Transverse colon (tissue), 4 donors: ENCODE measurements around the gene SHQ1. TPM values are rescaled to one million over a fixed set of nuclear protein-coding genes. Genes with fewer than 3 reads are reported as not detected.

Source experiments
- DNase-seq: peaks from one replicate; pipeline ENCODE4 v3.0.0-alpha.2; 2019
- H3K27ac ChIP-seq, 4 donors: fragments of 200-600 bp; sonication (generic); 2 replicates each; pipeline ENCODE4 v1.5.1; 2016 to 2018; ENCODE audit warnings: inconsistent platforms in 4 of 4
- H3K27me3 ChIP-seq: fragments of 200-600 bp; sonication (generic); 2 replicates; pipeline ENCODE4 v1.5.1; 2017; ENCODE audit warnings: inconsistent platforms
- H3K36me3 ChIP-seq, 4 donors: fragments of 200-600 bp; sonication (generic); 2 replicates each; pipeline ENCODE4 v1.5.1; 2017 to 2019; ENCODE audit warnings: inconsistent platforms in 4 of 4
- H3K4me1 ChIP-seq, 4 donors: fragments of 200-600 bp; sonication (generic); 2 replicates each; pipeline ENCODE4 v1.5.1; 2017 to 2020; ENCODE audit warnings: inconsistent platforms in 4 of 4
- H3K4me3 ChIP-seq, 4 donors: fragments of 200-600 bp; sonication (generic); 1 replicate in 1 of 4; 2 replicates in 3 of 4; pipeline versions ENCODE4 v1.5.1 to v1.6.1; 2017 to 2019; ENCODE audit warnings: inconsistent platforms in 4 of 4
- H3K9me3 ChIP-seq, 2 donors: fragments of 200-600 bp; sonication (generic); 2 replicates each; pipeline ENCODE4 v1.5.1; 2017 to 2019; ENCODE audit warnings: inconsistent platforms in 2 of 2
- CTCF ChIP-seq, 5 experiments: fragments of 200-600 bp in 3 of 5; fragments of 450-650 bp in 2 of 5; sonication (generic) in 3 of 5; IDR thresholded peaks; 1 replicate in 2 of 5; 2 replicates in 3 of 5; pipeline ENCODE4 v1.5.1; 2016 to 2017; ENCODE audit warnings: antibody characterized with exemption in 5 of 5, inconsistent platforms in 3 of 5, mild to moderate bottlenecking in 2 of 5, moderate library complexity in 1 of 5
- EP300 ChIP-seq: sonication (generic); formaldehyde crosslinking; IDR thresholded peaks from one replicate; pipeline ENCODE4 v1.6.1; 2017; ENCODE audit warnings: antibody characterized with exemption, low read depth
- POLR2A ChIP-seq: fragments of 450-650 bp; IDR thresholded peaks from one replicate; pipeline ENCODE4 v1.6.1; 2016; ENCODE audit warnings: antibody characterized with exemption, mild to moderate bottlenecking, moderate library complexity
- POLR2AphosphoS5 ChIP-seq, 3 donors: sonication (generic); formaldehyde crosslinking; IDR thresholded peaks; one replicate each; pipeline ENCODE4 v1.6.1; 2016; ENCODE audit warnings: antibody characterized with exemption in 3 of 3
- WGBS, 2 donors: methylation state at CpG; one replicate each; pipeline ENCODE4 v1.1.5; 2018; ENCODE audit warnings: low coverage in 1 of 2; 5-methylcytosine and 5-hydroxymethylcytosine counted together
- in situ Hi-C, 4 donors: fragments of 200-750 bp; cut with MboI; loops; one replicate each; pipeline versions ENCODE4 v1.15.0 to v1.15.1; 2017; ENCODE audit warnings: low sequenced_read_pairs in 3 of 4, low pct_ligation_motif_present in 1 of 4, low pct_unique_long_range_greater_than_20kb in 1 of 4
- intact Hi-C: fragments of 100-400 bp; cut with DNase I; formaldehyde crosslinking; loops from one replicate; pipeline ENCODE4 v1.15.1; 2023; ENCODE audit warnings: low total_unique reads
- total RNA-seq, 4 donors: library from RNA; depleted of rRNA; stranded (reverse); fragments of >200 nt; gene quantifications; one replicate each; pipeline ENCODE4 v1.1.0, GENCODE V29; 2016

The SHQ1 gene
- total RNA-seq, 4 donors from 2014 or later = 4.9 to 21.3 (median 13.1) TPM

- H3K9me3 ChIP-seq = no peaks in the 10 kb centered on the region
- no peak overlapping the region for H3K4me3 ChIP-seq
- no peaks in the 10 kb centered on the region for H3K36me3 ChIP-seq
- DNase-seq = no peak
- TF ChIP-seq POLR2AphosphoS5 (IDR thresholded peaks at IDR 0.05) = no peak
- no peak for TF ChIP-seq CTCF (IDR thresholded peaks at IDR 0.05)
- TF ChIP-seq EP300 = no peak
- TF ChIP-seq POLR2A = no peak
- H3K4me1 ChIP-seq = peaks cover 0 to 6% (median 0%) of the 10 kb centered on the region in 4 donors
- no peaks in the 10 kb centered on the region for H3K27me3 ChIP-seq
- no peak overlapping the region for H3K27ac ChIP-seq
- in situ Hi-C loops (loop anchor here in 3 of 4 donors (25.0 kb wide), 2 partner anchors 839 to 914 kb away; no protein-coding TSS in a partner anchor), intact Hi-C loops (no loop called here)
These were observed 47.4 kb downstream of the SHQ1 start for GRCh38 chr3:72800869-72801268.

GRCh38 chr3:72798552-72799195 is 49.6 kb downstream of the SHQ1 start:
- no peak for TF ChIP-seq EP300
- no peak for TF ChIP-seq CTCF (IDR thresholded peaks at IDR 0.05)
- no peak for TF ChIP-seq POLR2A
- TF ChIP-seq POLR2AphosphoS5 (IDR thresholded peaks at IDR 0.05) = no peak
- intact Hi-C loops = no loop called here
- in situ Hi-C loops = no loop called here

GRCh38 chr3:72797773-72798543 is 50.3 kb downstream of the SHQ1 start:
- 65 to 69% methylated on average over 12 of the region's 12 CpGs for WGBS, 2 donors
- DNase-seq = peak; percentile 17
- H3K36me3 ChIP-seq = no peaks in the 10 kb centered on the region
- H3K9me3 ChIP-seq = no peaks in the 10 kb centered on the region
- in situ Hi-C loops = no loop called here
- H3K4me3 ChIP-seq = no peak overlapping the region
- H3K27ac ChIP-seq = no peak overlapping the region
- H3K27me3 ChIP-seq = no peaks in the 10 kb centered on the region
- TF ChIP-seq POLR2A = no peak
- no peak for TF ChIP-seq POLR2AphosphoS5 (IDR thresholded peaks at IDR 0.05)
- no peak for TF ChIP-seq EP300
- no peak for TF ChIP-seq CTCF (IDR thresholded peaks at IDR 0.05)
- peaks cover 0 to 6% (median 0%) of the 10 kb centered on the region in 4 donors for H3K4me1 ChIP-seq
- intact Hi-C loops = no loop called here

More at GRCh38 chr3:72798552-72799195, 49.6 kb downstream of the SHQ1 start:
- Histone ChIP-seq H3K4me3 (no peak overlapping the region), H3K4me1 (peaks cover 0 to 6% (median 0%) of the 10 kb centered on the region in 4 donors), H3K36me3 (no peaks in the 10 kb centered on the region), H3K27ac (no peak overlapping the region), H3K9me3 (no peaks in the 10 kb centered on the region), H3K27me3 (no peaks in the 10 kb centered on the region)
- DNase-seq = no peak
- 89 to 93% methylated on average over 2 to 3 of the region's 3 CpGs for WGBS, 2 donors

GRCh38 chr3:72794079-72794478 is 54.2 kb downstream of the SHQ1 start:
- intact Hi-C loops (no loop called here), in situ Hi-C loops (no loop called here)
- WGBS, 2 donors = 78 to 92% methylated on average over 3 of the region's 3 CpGs
- no peak overlapping the region for H3K27ac ChIP-seq
- H3K4me3 ChIP-seq = no peak overlapping the region
- TF ChIP-seq POLR2A = no peak
- TF ChIP-seq POLR2AphosphoS5 (IDR thresholded peaks at IDR 0.05) = no peak
- no peak for TF ChIP-seq CTCF (IDR thresholded peaks at IDR 0.05)
- peaks cover 0 to 6% (median 0%) of the 10 kb centered on the region in 4 donors for H3K4me1 ChIP-seq
- no peaks in the 10 kb centered on the region for H3K36me3 ChIP-seq
- no peaks in the 10 kb centered on the region for H3K27me3 ChIP-seq
- DNase-seq = no peak
- no peaks in the 10 kb centered on the region for H3K9me3 ChIP-seq
